Natural killer cell (primary cell): ENCODE results near the gene NRXN3. TPM values are rescaled to one million over a fixed set of nuclear protein-coding genes. Genes with fewer than 3 reads are reported as not detected.

ENCODE experiments used
- ATAC-seq, 3 donors: fragments of 150-1000 bp in 2 of 3; fragments of 200-7000 bp in 1 of 3; cut with Tn5 transposase; 1 replicate in 1 of 3; 2 replicates in 2 of 3; pipeline ENCODE4 v1.10.0; 2021; ENCODE audit warnings: mild to moderate bottlenecking in 2 of 3, moderate library complexity in 2 of 3
- DNase-seq, 2 donors: peaks; one replicate each; pipeline versions ENCODE4 v3.0.0 to v3.0.0-alpha.2; 2013 to 2021; ENCODE audit warnings: mixed read lengths in 1 of 2
- H3K27ac ChIP-seq: one replicate; pipeline ENCODE4 v1.5.1; 2013; ENCODE audit warnings: mild to moderate bottlenecking, low read length
- H3K27me3 ChIP-seq: one replicate; pipeline ENCODE4 v1.6.1; 2013; ENCODE audit warnings: low read length; ENCODE audit not compliant: control insufficient read depth, insufficient read depth
- H3K36me3 ChIP-seq: one replicate; pipeline ENCODE4 v1.6.1; 2013; ENCODE audit warnings: low read length; ENCODE audit not compliant: control insufficient read depth, insufficient read depth
- H3K4me1 ChIP-seq: one replicate; pipeline ENCODE4 v1.6.1; 2013; ENCODE audit warnings: low read length; ENCODE audit not compliant: control insufficient read depth, insufficient read depth
- H3K4me3 ChIP-seq: one replicate; pipeline ENCODE4 v1.5.1; 2013; ENCODE audit warnings: low read length
- H3K9me3 ChIP-seq: one replicate; pipeline ENCODE4 v1.6.1; 2013; ENCODE audit warnings: low read length; ENCODE audit not compliant: control insufficient read depth, insufficient read depth
- H3K27ac Mint-ChIP-seq, 2 donors: one replicate each; pipeline ENCODE4 v1.8.0; 2022; ENCODE audit warnings: mild to moderate bottlenecking in 2 of 2, mixed read lengths in 2 of 2, moderate library complexity in 1 of 2
- H3K27me3 Mint-ChIP-seq, 2 donors: one replicate each; pipeline ENCODE4 v1.8.0; 2022; ENCODE audit warnings: low read depth in 2 of 2, mixed read lengths in 2 of 2
- H3K36me3 Mint-ChIP-seq: one replicate; pipeline ENCODE4 v1.8.0; 2022; ENCODE audit warnings: mixed read lengths
- H3K4me1 Mint-ChIP-seq, 2 donors: one replicate each; pipeline ENCODE4 v1.8.0; 2022; ENCODE audit warnings: mixed read lengths in 2 of 2
- H3K4me3 Mint-ChIP-seq: one replicate; pipeline ENCODE4 v1.8.0; 2022; ENCODE audit warnings: mild to moderate bottlenecking, moderate library complexity, mixed read lengths
- H3K9me3 Mint-ChIP-seq, 2 donors: one replicate each; pipeline ENCODE4 v1.8.0; 2022; ENCODE audit warnings: mixed read lengths in 2 of 2
- CTCF ChIP-seq: fragments of 200-600 bp; IDR thresholded peaks from one replicate; pipeline ENCODE4 v1.8.0; 2022; ENCODE audit warnings: antibody characterized with exemption
- WGBS: methylation state at CpG from one replicate; pipeline ENCODE4 v1.1.7; 2013; ENCODE audit warnings: missing lambda C conversion rate; ENCODE audit not compliant: insufficient coverage; 5-methylcytosine and 5-hydroxymethylcytosine counted together
- intact Hi-C: fragments of 100-400 bp; cut with micrococcal nuclease; formaldehyde crosslinking; loops from one replicate; pipeline ENCODE4 v1.14.2; 2022
- total RNA-seq, 4 donors: library from RNA; stranded (reverse); fragments of 120-200 nt in 1 of 4; gene quantifications; one replicate each; pipeline versions ENCODE4 v1.2.3 to v1.2.4, GENCODE V29; 2013 to 2022

Gene NRXN3
- total RNA-seq, 3 donors from 2014 or later (not counting 1 experiment from before 2014, with no cell fraction given) = not detected

DNA sequence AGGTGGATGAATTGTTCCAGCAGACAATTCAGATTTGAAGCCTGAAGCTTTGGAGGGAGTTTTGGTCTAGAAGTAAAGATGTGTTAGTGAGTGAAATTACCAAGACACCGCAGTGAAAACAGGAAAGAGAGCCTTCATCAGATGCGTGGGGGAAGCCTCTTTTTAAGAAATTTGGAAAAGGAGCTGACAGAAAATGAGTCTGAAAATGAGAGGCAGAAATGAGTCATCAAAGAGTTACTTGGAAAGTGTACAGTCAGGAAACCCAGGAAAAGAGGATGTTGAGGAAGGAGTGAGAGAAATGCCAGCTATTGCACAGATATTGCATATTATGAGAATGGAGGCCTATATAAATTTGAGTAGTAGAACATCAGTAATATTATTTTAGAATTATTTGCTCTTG, 520.7 kb downstream of the NRXN3 start:
- H3K36me3 ChIP-seq = no peaks in the 10 kb centered on the region
- TF ChIP-seq CTCF = no peak
- no peaks in the 10 kb centered on the region for H3K27me3 ChIP-seq
- ATAC-seq = no peak
- H3K9me3 ChIP-seq = no peaks in the 10 kb centered on the region
- WGBS = 73% methylated on average over 2 of the region's 2 CpGs
- no peak for DNase-seq
- Mint-ChIP-seq H3K9me3 (peaks cover 5 to 7% of the 10 kb centered on the region in 2 donors), H3K4me1 (no peaks in the 10 kb centered on the region), H3K4me3 (no peak overlapping the region), H3K27ac (no peak overlapping the region), H3K27me3 (no peaks in the 10 kb centered on the region), H3K36me3 (no peaks in the 10 kb centered on the region)
- H3K27ac ChIP-seq = no peak overlapping the region
- H3K4me1 ChIP-seq = no peaks in the 10 kb centered on the region
- intact Hi-C loops = no loop called here
- no peak overlapping the region for H3K4me3 ChIP-seq

- TF ChIP-seq CTCF = no peak
- no peak for ATAC-seq
- Histone ChIP-seq H3K9me3 (no peaks in the 10 kb centered on the region), H3K36me3 (no peaks in the 10 kb centered on the region), H3K27me3 (no peaks in the 10 kb centered on the region), H3K4me3 (no peak overlapping the region), H3K27ac (no peak overlapping the region), H3K4me1 (no peaks in the 10 kb centered on the region)
- no peaks in the 10 kb centered on the region for H3K36me3 Mint-ChIP-seq
- no peak overlapping the region for H3K27ac Mint-ChIP-seq
- H3K9me3 Mint-ChIP-seq = peaks cover 0 to 2% of the 10 kb centered on the region in 2 donors
- peaks cover 0 to 4% of the 10 kb centered on the region in 2 donors for H3K27me3 Mint-ChIP-seq
- WGBS = 15% methylated on average over 2 of the region's 2 CpGs
- DNase-seq = no peak
- no peaks in the 10 kb centered on the region for H3K4me1 Mint-ChIP-seq
- H3K4me3 Mint-ChIP-seq = no peak overlapping the region
- intact Hi-C loops = no loop called here
Measured at GRCh38 chr14:78697341-78697740, 527.2 kb downstream of the NRXN3 start.

DNA sequence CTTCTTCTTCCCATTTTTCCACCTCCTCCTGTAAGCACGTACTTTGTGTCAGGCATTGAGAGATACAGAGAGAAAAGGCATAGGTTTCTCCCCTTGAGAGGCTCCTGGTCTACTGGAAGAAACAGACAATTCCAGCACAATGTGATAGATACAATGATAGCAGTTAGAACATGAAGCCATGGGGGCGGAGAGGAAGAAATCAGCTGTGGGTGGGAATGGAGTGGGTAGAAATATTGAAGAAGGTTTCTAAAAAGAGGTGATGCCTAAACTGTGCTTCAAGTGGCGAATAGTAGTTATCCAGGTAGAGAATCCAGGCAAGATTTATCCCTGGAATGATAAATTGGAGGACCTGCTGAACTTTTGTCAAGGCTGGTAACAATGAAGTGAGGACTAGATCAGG, 528.8 kb downstream of the NRXN3 start:
- H3K4me1 Mint-ChIP-seq = no peaks in the 10 kb centered on the region
- WGBS = 68% methylated on average over 3 of the region's 3 CpGs

More for the DNA sequence above, 528.8 kb downstream of the NRXN3 start:
- TF ChIP-seq CTCF = no peak
- Mint-ChIP-seq H3K4me3 (no peak overlapping the region), H3K9me3 (peaks cover 0 to 1% of the 10 kb centered on the region in 2 donors), H3K27me3 (peaks cover 0 to 4% of the 10 kb centered on the region in 2 donors), H3K27ac (no peak overlapping the region), H3K36me3 (no peaks in the 10 kb centered on the region)
- Histone ChIP-seq H3K9me3 (no peaks in the 10 kb centered on the region), H3K27me3 (no peaks in the 10 kb centered on the region), H3K36me3 (no peaks in the 10 kb centered on the region), H3K4me1 (no peaks in the 10 kb centered on the region), H3K27ac (no peak overlapping the region), H3K4me3 (no peak overlapping the region)
- intact Hi-C loops = no loop called here
- no peak for ATAC-seq
- no peak for DNase-seq
